RWPE2 (cell line): Measurements from ENCODE around the gene PTPRO.
A peak's percentile ranks its signal among the peaks of the same experiment; 100 is the strongest.

Source experiments
- ATAC-seq: fragments of 200-7000 bp; cut with Tn5 transposase; 3 replicates; pipeline ENCODE4 v1.9.1; 2021; ENCODE audit warnings: low read depth
- DNase-seq: peaks from one replicate; pipeline ENCODE4 v3.0.0-alpha.2; 2020; ENCODE audit warnings: low spot score
- H3K27ac ChIP-seq: fragments of 450-650 bp; 2 replicates; pipeline ENCODE4 v1.5.1; 2017; ENCODE audit warnings: mild to moderate bottlenecking; ENCODE audit not compliant: poor library complexity, severe bottlenecking
- H3K27me3 ChIP-seq: fragments of 250-450 bp; sonication (Bioruptor Pico); 2 replicates; pipeline ENCODE4 v1.5.1; 2021; ENCODE audit warnings: mild to moderate bottlenecking, moderate library complexity; ENCODE audit not compliant: insufficient read depth, poor library complexity, severe bottlenecking
- H3K36me3 ChIP-seq: fragments of 250-450 bp; sonication (Bioruptor Pico); 2 replicates; pipeline ENCODE4 v1.5.1; 2020; ENCODE audit warnings: low read depth, mild to moderate bottlenecking, moderate library complexity
- H3K4me1 ChIP-seq: fragments of 250-450 bp; sonication (Bioruptor Pico); 2 replicates; pipeline ENCODE4 v1.5.1; 2021; ENCODE audit warnings: mild to moderate bottlenecking, moderate library complexity; ENCODE audit not compliant: insufficient read depth, poor library complexity, severe bottlenecking
- H3K4me3 ChIP-seq: fragments of 250-450 bp; sonication (Bioruptor Pico); 2 replicates; pipeline ENCODE4 v1.5.1; 2021; ENCODE audit warnings: mild to moderate bottlenecking, moderate library complexity; ENCODE audit not compliant: severe bottlenecking
- H3K9me3 ChIP-seq: fragments of 250-450 bp; sonication (Bioruptor Pico); 2 replicates; pipeline ENCODE4 v1.5.1; 2021; ENCODE audit warnings: mild to moderate bottlenecking, moderate library complexity; ENCODE audit not compliant: severe bottlenecking
- TF ChIP-seq, protein P1 (sequence below): fragments of 450-650 bp; IDR thresholded peaks from one replicate; pipeline ENCODE4 v1.5.1; 2017; ENCODE audit warnings: mild to moderate bottlenecking, moderate library complexity; ENCODE audit not compliant: poor library complexity, severe bottlenecking

PTPRO gene

DNA sequence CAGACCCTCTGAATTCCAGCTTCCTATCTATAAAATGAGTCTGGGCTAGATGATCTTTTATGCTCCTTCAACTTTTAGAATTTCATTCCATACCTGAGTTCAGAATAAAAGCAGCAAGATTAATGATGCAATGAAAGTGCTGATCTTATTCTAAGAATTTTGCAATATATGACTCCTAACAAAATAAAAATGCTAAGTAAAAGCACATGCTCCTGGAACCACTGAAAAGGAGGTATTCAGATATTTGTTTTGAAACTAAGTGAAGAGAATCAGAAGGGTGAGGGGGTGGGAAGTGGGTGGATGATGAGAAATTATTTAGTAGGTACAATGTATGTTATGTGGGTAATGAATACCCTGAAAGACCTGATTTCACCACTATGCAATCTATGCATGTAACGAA lies 216.6 kb downstream of the PTPRO start:
- ATAC-seq (no peak), DNase-seq (no peak)
- TF ChIP-seq, protein P1, sequence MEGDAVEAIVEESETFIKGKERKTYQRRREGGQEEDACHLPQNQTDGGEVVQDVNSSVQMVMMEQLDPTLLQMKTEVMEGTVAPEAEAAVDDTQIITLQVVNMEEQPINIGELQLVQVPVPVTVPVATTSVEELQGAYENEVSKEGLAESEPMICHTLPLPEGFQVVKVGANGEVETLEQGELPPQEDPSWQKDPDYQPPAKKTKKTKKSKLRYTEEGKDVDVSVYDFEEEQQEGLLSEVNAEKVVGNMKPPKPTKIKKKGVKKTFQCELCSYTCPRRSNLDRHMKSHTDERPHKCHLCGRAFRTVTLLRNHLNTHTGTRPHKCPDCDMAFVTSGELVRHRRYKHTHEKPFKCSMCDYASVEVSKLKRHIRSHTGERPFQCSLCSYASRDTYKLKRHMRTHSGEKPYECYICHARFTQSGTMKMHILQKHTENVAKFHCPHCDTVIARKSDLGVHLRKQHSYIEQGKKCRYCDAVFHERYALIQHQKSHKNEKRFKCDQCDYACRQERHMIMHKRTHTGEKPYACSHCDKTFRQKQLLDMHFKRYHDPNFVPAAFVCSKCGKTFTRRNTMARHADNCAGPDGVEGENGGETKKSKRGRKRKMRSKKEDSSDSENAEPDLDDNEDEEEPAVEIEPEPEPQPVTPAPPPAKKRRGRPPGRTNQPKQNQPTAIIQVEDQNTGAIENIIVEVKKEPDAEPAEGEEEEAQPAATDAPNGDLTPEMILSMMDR = no peak
- H3K36me3 ChIP-seq = no peaks in the 10 kb centered on the region
- no peak overlapping the region for H3K27ac ChIP-seq
- H3K27me3 ChIP-seq = no peaks in the 10 kb centered on the region
- peaks cover 5% of the 10 kb centered on the region for H3K4me1 ChIP-seq
- no peak overlapping the region for H3K4me3 ChIP-seq
- no peaks in the 10 kb centered on the region for H3K9me3 ChIP-seq

DNA sequence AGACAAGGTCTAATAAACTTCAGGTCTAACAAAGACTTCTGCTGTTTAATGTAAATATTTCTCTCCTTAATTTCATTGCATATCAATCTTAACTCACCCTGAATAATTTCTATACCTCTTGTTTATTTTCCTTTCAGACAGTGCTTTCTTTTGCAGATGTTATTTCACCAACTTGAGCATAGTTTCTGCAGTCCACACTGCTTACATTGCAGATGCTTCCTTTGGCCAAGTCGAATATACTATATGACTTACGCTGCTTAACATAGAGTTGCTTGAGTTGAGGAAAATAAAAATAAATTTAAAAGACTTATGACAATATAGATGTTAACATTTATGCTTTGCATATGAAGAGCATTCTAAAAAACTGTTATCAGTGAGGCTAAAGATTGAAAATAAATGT lies 217.7 kb downstream of the PTPRO start:
- H3K9me3 ChIP-seq = no peaks in the 10 kb centered on the region
- H3K36me3 ChIP-seq = no peaks in the 10 kb centered on the region
- no peak overlapping the region for H3K27ac ChIP-seq
- DNase-seq (no peak), ATAC-seq (no peak)
- H3K27me3 ChIP-seq = no peaks in the 10 kb centered on the region
- H3K4me3 ChIP-seq = no peak overlapping the region
- TF ChIP-seq, protein P1 = no peak
- peaks cover 5% of the 10 kb centered on the region for H3K4me1 ChIP-seq

DNA sequence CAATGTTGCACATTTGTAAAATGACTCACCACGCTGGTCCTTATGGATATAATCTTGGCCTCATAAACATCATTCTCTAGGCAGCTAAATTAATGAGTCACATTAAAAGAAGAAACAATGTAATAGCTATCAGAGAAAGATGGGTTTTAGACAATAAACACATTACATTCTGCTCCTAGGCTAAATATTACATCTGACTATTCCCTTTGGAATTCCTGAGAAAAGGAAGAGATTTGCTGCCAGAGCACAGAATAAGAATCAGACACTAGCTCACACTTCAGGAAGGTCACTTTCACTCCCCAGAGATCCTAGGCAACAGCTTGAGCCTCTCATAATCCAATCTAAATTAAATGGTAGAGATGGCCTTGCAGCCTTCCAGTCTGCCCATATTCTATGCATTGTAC lies 218.2 kb downstream of the PTPRO start:
- no peak for DNase-seq
- peaks cover under 1% of the 10 kb centered on the region for H3K4me1 ChIP-seq
- H3K27me3 ChIP-seq = no peaks in the 10 kb centered on the region
- ATAC-seq = peak; percentile 35
- H3K27ac ChIP-seq = peak overlapping the region; percentile 12
- H3K9me3 ChIP-seq = no peaks in the 10 kb centered on the region
- TF ChIP-seq, protein P1 = no peak
- no peak overlapping the region for H3K4me3 ChIP-seq
- H3K36me3 ChIP-seq = no peaks in the 10 kb centered on the region

DNA sequence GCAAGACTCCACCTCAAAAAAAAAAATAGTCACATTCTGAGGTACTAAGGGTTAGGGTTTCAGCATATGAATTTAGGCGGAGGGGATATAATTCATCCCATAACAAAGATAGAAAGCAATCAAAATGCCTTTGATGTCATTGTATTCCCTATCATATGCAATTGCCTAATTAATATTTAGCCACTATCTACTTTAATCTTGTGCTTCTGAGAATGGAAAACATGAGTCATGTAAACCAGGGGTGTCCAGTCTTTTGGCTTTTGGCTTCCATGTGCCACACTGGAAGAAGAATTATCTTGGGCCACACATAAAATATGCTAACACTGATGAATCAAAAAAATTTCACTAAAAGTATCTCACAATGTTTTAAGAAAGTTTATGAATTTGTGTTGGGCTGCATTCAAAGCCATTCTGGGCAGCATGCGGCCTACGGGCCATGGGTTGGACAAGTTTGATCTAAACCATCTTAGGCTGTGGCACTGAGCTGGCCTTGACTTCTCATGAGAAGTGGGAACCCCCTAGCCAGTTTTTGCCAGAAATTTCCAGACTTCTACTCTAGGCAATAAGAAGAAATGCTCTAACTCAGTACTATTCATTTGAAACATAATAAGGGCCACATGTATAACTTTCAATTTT lies 219.8 kb downstream of the PTPRO start:
- TF ChIP-seq, protein P1 = no peak
- no peaks in the 10 kb centered on the region for H3K36me3 ChIP-seq
- no peaks in the 10 kb centered on the region for H3K27me3 ChIP-seq
- H3K4me3 ChIP-seq = no peak overlapping the region
- no peak for DNase-seq
- no peak overlapping the region for H3K27ac ChIP-seq
- no peak for ATAC-seq
- no peaks in the 10 kb centered on the region for H3K9me3 ChIP-seq
- no peaks in the 10 kb centered on the region for H3K4me1 ChIP-seq

DNA sequence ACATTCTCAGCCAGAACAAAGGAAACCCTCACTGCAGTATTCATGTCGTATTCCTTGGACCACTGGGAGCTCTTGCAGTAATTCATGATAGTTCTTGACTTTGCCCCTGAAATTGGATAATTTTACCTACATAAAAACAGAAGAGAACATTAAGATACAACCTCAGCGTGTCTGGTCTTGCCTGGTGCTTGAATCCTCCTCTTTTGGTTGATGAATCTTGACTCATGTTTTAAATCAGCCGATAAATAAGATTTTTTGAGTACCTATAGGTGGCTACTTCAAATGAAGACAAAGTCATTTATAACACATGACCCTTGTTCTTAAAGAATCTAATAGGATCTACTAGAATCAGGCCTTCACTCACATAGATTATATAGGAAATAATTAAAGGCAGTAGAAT lies 221.0 kb downstream of the PTPRO start:
- TF ChIP-seq, protein P1 = no peak
- ATAC-seq = no peak
- H3K27ac ChIP-seq = no peak overlapping the region

More for the DNA sequence above, 221.0 kb downstream of the PTPRO start:
- no peaks in the 10 kb centered on the region for H3K9me3 ChIP-seq
- H3K4me1 ChIP-seq = no peaks in the 10 kb centered on the region
- no peak for DNase-seq
- H3K4me3 ChIP-seq = no peak overlapping the region
- no peaks in the 10 kb centered on the region for H3K27me3 ChIP-seq
- H3K36me3 ChIP-seq = no peaks in the 10 kb centered on the region
